HCT116 (cell line): Measurements from ENCODE around the gene CUEDC1. TPM values are rescaled to one million over a fixed set of nuclear protein-coding genes. Genes with fewer than 3 reads are reported as not detected.

ENCODE experiments used
- ATAC-seq: fragments of 200-7000 bp; cut with Tn5 transposase; 2 replicates; pipeline ENCODE4 v1.9.1; 2020; ENCODE audit warnings: mild to moderate bottlenecking, moderate library complexity
- BruUV-seq: library from RNA; stranded (reverse); fragments of 400-500 nt; replicated peaks from 2 replicates; lab custom pipeline; 2021; lab: Mats Ljungman, UMichigan
- CTCF ChIA-PET: fragments of 300-600 bp; sonication (Branson Sonifier 250); formaldehyde crosslinking; loops from one replicate; lab custom pipeline; 2021; ENCODE audit warnings: antibody characterized with exemption; lab: Charles Lee
- POLR2A ChIA-PET: fragments of 300-600, 350-600 bp; sonication (Branson Sonifier 250); formaldehyde crosslinking; loops from one replicate; lab custom pipeline; 2021; ENCODE audit warnings: antibody characterized with exemption; lab: Charles Lee
- RAD21 ChIA-PET, 2 experiments: fragments of 300-600 bp; sonication (Branson Sonifier 250); formaldehyde crosslinking; loops; one replicate each; lab custom pipeline; 2023; ENCODE audit warnings: low total read pairs in 2 of 2; ENCODE audit not compliant: uncharacterized antibody in 2 of 2, unreplicated experiment in 2 of 2, low non-redundant PET in 1 of 2; lab: Charles Lee
- DNase-seq: peaks from one replicate; pipeline ENCODE4 v3.0.0-alpha.2; 2010; ENCODE audit warnings: low read depth, low spot score
- H2AFZ ChIP-seq: fragments of 200-600 bp; shearing (Covaris generic), sonication (generic); 2 replicates; pipeline ENCODE4 v1.6.1; 2017; ENCODE audit warnings: low read depth, mixed run types, mixed read lengths, antibody characterized with exemption, low read length; ENCODE audit not compliant: poor library complexity, severe bottlenecking
- H3K27ac ChIP-seq: 2 replicates; pipeline ENCODE4 v1.5.1; 2012; ENCODE audit warnings: low read depth, low read length
- H3K27me3 ChIP-seq: fragments of 200-600 bp; sonication (generic); 2 replicates; pipeline ENCODE4 v1.6.1; 2016; ENCODE audit warnings: mixed run types, low read length, mixed read lengths; ENCODE audit not compliant: insufficient read depth
- H3K36me3 ChIP-seq, 2 experiments: fragments of 200-500 bp in 1 of 2; fragments of 200-600 bp in 1 of 2; sonication (Bioruptor generic) in 1 of 2; sonication (generic) in 1 of 2; 2 replicates each; pipeline versions ENCODE4 v1.5.1 to v1.6.1; 2014 to 2016; ENCODE audit warnings: low read length in 2 of 2, inconsistent platforms in 1 of 2, mixed read lengths in 1 of 2, mixed run types in 1 of 2; ENCODE audit not compliant: insufficient read depth in 2 of 2, control insufficient read depth in 1 of 2
- H3K4me1 ChIP-seq, 2 experiments: fragments of 200-600 bp in 1 of 2; sonication (generic) in 1 of 2; 2 replicates each; pipeline versions ENCODE4 v1.5.1 to v1.6.1; 2012 to 2017; ENCODE audit warnings: low read length in 2 of 2, inconsistent platforms in 1 of 2, mild to moderate bottlenecking in 1 of 2, mixed read lengths in 1 of 2, mixed run types in 1 of 2, moderate library complexity in 1 of 2; ENCODE audit not compliant: insufficient read depth in 2 of 2, control insufficient read depth in 1 of 2
- H3K4me2 ChIP-seq: fragments of 200-600 bp; sonication (generic); 2 replicates; pipeline ENCODE4 v1.6.1; 2017; ENCODE audit warnings: mixed run types, low read length, mixed read lengths
- H3K4me3 ChIP-seq, 2 experiments: fragments of 200-600 bp in 1 of 2; sonication (generic) in 1 of 2; replicated peaks in 1 of 2; 2 replicates each; pipeline ENCODE4 v1.5.1; 2011 to 2016; ENCODE audit warnings: low read length in 2 of 2, control low read depth in 1 of 2, low read depth in 1 of 2, mild to moderate bottlenecking in 1 of 2, mixed read lengths in 1 of 2, mixed run types in 1 of 2
- H3K79me2 ChIP-seq: fragments of 200-600 bp; sonication (generic); 2 replicates; pipeline ENCODE4 v1.6.1; 2017; ENCODE audit warnings: mild to moderate bottlenecking, mixed run types, low read length, moderate library complexity, mixed read lengths; ENCODE audit not compliant: insufficient read depth
- H3K9ac ChIP-seq: fragments of 200-600 bp; sonication (generic); 2 replicates; pipeline ENCODE4 v1.6.1; 2016; ENCODE audit warnings: low read length, mixed read lengths
- H3K9me2 ChIP-seq: fragments of 200-600 bp; sonication (generic), shearing (Covaris generic); 2 replicates; pipeline ENCODE4 v1.6.1; 2017; ENCODE audit warnings: mixed run types, mild to moderate bottlenecking, moderate library complexity; ENCODE audit not compliant: insufficient read depth
- H3K9me3 ChIP-seq, 2 experiments: fragments of 200-500 bp in 1 of 2; fragments of 200-600 bp in 1 of 2; sonication (Bioruptor generic) in 1 of 2; sonication (generic) in 1 of 2; 2 replicates each; pipeline ENCODE4 v1.6.1; 2014 to 2017; ENCODE audit warnings: low read length in 2 of 2, mixed read lengths in 2 of 2, inconsistent platforms in 1 of 2, low read depth in 1 of 2, mild to moderate bottlenecking in 1 of 2, mixed run types in 1 of 2, moderate library complexity in 1 of 2; ENCODE audit not compliant: control insufficient read depth in 1 of 2, insufficient read depth in 1 of 2
- H4K20me1 ChIP-seq: fragments of 200-600 bp; sonication (generic), shearing (Covaris generic); 2 replicates; pipeline ENCODE4 v1.6.1; 2017; ENCODE audit warnings: mixed run types, mild to moderate bottlenecking, moderate library complexity; ENCODE audit not compliant: insufficient read depth
- CEBPB ChIP-seq: IDR thresholded peaks from 2 replicates; pipeline ENCODE4 v1.6.1; 2012; ENCODE audit warnings: low read depth
- CTCF ChIP-seq, 3 experiments: fragments of 200-600 bp in 1 of 3; sonication (generic) in 1 of 3; IDR thresholded peaks in 2 of 3; conservative IDR thresholded peaks in 1 of 3; 2 replicates each; pipeline ENCODE4 v1.5.1; 2012 to 2017; ENCODE audit warnings: low read depth in 2 of 3, low read length in 2 of 3, antibody characterized with exemption in 1 of 3, borderline replicate concordance in 1 of 3, control low read depth in 1 of 3, mild to moderate bottlenecking in 1 of 3, mixed read lengths in 1 of 3, mixed run types in 1 of 3, moderate library complexity in 1 of 3; ENCODE audit not compliant: insufficient read depth in 1 of 3
- EGR1 ChIP-seq: IDR thresholded peaks from 2 replicates; pipeline ENCODE4 v1.6.1; 2012; ENCODE audit warnings: low read depth
- EZH2phosphoT487 ChIP-seq: fragments of 200-600 bp; IDR thresholded peaks from 2 replicates; pipeline ENCODE4 v1.6.1; 2018; ENCODE audit warnings: antibody characterized with exemption, borderline replicate concordance
- FOSL1 ChIP-seq: IDR thresholded peaks from 2 replicates; pipeline ENCODE4 v1.6.1; 2012; ENCODE audit warnings: low read depth
- JUND ChIP-seq: IDR thresholded peaks from 2 replicates; pipeline ENCODE4 v1.6.1; 2012
- POLR2A ChIP-seq: IDR thresholded peaks from 2 replicates; pipeline ENCODE4 v1.7.0; 2011; ENCODE audit warnings: borderline replicate concordance; ENCODE audit not compliant: insufficient read depth, insufficient read length; ENCODE audit errors: extremely low read depth
- POLR2AphosphoS5 ChIP-seq: IDR thresholded peaks from 2 replicates; pipeline ENCODE4 v1.6.1; 2011; ENCODE audit warnings: mild to moderate bottlenecking, low read depth, low read length, moderate library complexity
- SP1 ChIP-seq: IDR thresholded peaks from 2 replicates; pipeline ENCODE4 v1.6.1; 2012; ENCODE audit warnings: low read depth
- YY1 ChIP-seq: IDR thresholded peaks from 2 replicates; pipeline ENCODE4 v1.6.1; 2011; ENCODE audit warnings: low read length, low read depth, moderate library complexity, mild to moderate bottlenecking; ENCODE audit not compliant: insufficient replicate concordance; ENCODE audit errors: extremely low read depth
- ZFX ChIP-seq: fragments of 450-650 bp; IDR thresholded peaks from 2 replicates; pipeline ENCODE4 v1.6.1; 2017
- intact Hi-C: fragments of 100-400 bp; cut with micrococcal nuclease; formaldehyde crosslinking; loops from 2 replicates; pipeline ENCODE4 v1.10.0; 2022
- total RNA-seq: library from RNA; stranded (reverse); gene quantifications from one replicate; pipeline ENCODE4 v1.2.1, GENCODE V29; 2021; ENCODE audit not compliant: unreplicated experiment
- TF ChIP-seq, protein P1 (sequence below): IDR thresholded peaks from 2 replicates; pipeline ENCODE4 v1.6.1; 2011; ENCODE audit warnings: mild to moderate bottlenecking, low read length, moderate library complexity; ENCODE audit not compliant: insufficient replicate concordance; ENCODE audit errors: extremely low read depth

The CUEDC1 gene
- total RNA-seq, 1 experiment from 2014 or later: 60.2 TPM

DNA sequence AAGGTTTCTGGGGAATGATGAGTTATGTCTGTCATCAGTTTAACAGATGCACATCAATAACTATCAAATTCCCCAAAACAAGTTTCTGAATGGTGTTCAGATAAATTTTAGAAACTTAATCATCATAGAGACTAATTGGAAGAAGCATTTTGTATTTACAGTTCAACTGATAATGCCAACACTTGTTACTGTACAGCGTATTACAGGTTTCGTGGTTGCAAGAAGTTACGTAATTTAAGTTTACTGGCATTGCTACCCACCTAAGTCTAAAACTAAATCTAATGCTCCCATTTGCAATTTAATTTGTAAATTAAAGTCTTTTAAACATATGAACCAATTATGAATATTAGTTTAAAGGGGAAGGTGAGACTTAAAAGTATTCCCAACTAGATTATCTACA lies 48.8 kb upstream of the CUEDC1 start:
- ChIA-PET RAD21 (no interaction called here), POLR2A (no interaction called here), CTCF (no interaction called here)
- no peak for DNase-seq
- peaks cover 63% of the 10 kb centered on the region for H4K20me1 ChIP-seq
- H3K79me2 ChIP-seq: peaks cover 68% of the 10 kb centered on the region
- H3K4me3 ChIP-seq: no peak overlapping the region
- H3K4me2 ChIP-seq: peak overlapping the region; percentile 82; the same call in 1 of the 2 replicates
- intact Hi-C loops: no loop called here
- no peaks in the 10 kb centered on the region for H3K27me3 ChIP-seq
- no peak overlapping the region for H3K27ac ChIP-seq
- peaks cover 24 to 44% of the 10 kb centered on the region in 2 experiments for H3K4me1 ChIP-seq
- H3K9me2 ChIP-seq: no peaks in the 10 kb centered on the region
- no peak for ATAC-seq
- H3K9ac ChIP-seq: no peak overlapping the region
- H2AFZ ChIP-seq: no peak overlapping the region
- TF ChIP-seq POLR2AphosphoS5: 0 out of 2 replicates have a peak, but pooled peaks have one; percentile 2
- no peak for TF ChIP-seq JUND
- no TSS peak for BruUV-seq
- peaks cover 49 to 68% of the 10 kb centered on the region in 2 experiments for H3K36me3 ChIP-seq
- H3K9me3 ChIP-seq: no peaks in the 10 kb centered on the region

- H2AFZ ChIP-seq: no peak overlapping the region
- ATAC-seq: no peak
- H3K4me3 ChIP-seq: no peak overlapping the region
- no peak overlapping the region for H3K4me2 ChIP-seq
- H3K9ac ChIP-seq: no peak overlapping the region
- H3K79me2 ChIP-seq: peaks cover 78% of the 10 kb centered on the region
- DNase-seq: no peak
- ChIA-PET CTCF (interaction anchor here (15.4 kb wide), 1 partner anchor 145 kb away, joined by 288 read pairs; no protein-coding TSS in a partner anchor), POLR2A (interaction anchor here (0.9 to 4.3 kb wide), 2 partner anchors 13 to 54 kb away, joined by 3 to 30 read pairs; partner anchors contain the start of gene VEZF1), RAD21 (no interaction called here)
- TF ChIP-seq JUND: no peak
- no peak for TF ChIP-seq POLR2AphosphoS5
- no peak for TF ChIP-seq EGR1
- TF ChIP-seq, protein P1, sequence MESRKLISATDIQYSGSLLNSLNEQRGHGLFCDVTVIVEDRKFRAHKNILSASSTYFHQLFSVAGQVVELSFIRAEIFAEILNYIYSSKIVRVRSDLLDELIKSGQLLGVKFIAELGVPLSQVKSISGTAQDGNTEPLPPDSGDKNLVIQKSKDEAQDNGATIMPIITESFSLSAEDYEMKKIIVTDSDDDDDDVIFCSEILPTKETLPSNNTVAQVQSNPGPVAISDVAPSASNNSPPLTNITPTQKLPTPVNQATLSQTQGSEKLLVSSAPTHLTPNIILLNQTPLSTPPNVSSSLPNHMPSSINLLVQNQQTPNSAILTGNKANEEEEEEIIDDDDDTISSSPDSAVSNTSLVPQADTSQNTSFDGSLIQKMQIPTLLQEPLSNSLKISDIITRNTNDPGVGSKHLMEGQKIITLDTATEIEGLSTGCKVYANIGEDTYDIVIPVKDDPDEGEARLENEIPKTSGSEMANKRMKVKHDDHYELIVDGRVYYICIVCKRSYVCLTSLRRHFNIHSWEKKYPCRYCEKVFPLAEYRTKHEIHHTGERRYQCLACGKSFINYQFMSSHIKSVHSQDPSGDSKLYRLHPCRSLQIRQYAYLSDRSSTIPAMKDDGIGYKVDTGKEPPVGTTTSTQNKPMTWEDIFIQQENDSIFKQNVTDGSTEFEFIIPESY: no peak
- no peak for TF ChIP-seq YY1
- TF ChIP-seq POLR2A: no peak
- no peak for TF ChIP-seq CEBPB
- no peak for TF ChIP-seq SP1
- TF ChIP-seq FOSL1: no peak
- no peak for TF ChIP-seq EZH2phosphoT487
- TF ChIP-seq CTCF (IDR thresholded peaks at IDR 0.05 in 2 of 3, conservative IDR thresholded peaks at IDR 0.05 in 1 of 3; ENCODE audit: borderline replicate concordance in 1 of 3, insufficient read depth in 1 of 3, low read depth in 2 of 3, low read length in 2 of 3): no peak
- no peak for TF ChIP-seq ZFX
- H3K36me3 ChIP-seq: peaks cover 55 to 79% of the 10 kb centered on the region in 2 experiments
- H3K4me1 ChIP-seq: peaks cover 18 to 48% of the 10 kb centered on the region in 2 experiments
- H3K9me3 ChIP-seq: no peaks in the 10 kb centered on the region
- no peaks in the 10 kb centered on the region for H3K9me2 ChIP-seq
- no peaks in the 10 kb centered on the region for H3K27me3 ChIP-seq
- intact Hi-C loops: no loop called here
- 0 out of 2 replicates have a peak overlapping the region, but pooled peaks have one; percentile 5 for H3K27ac ChIP-seq
- H4K20me1 ChIP-seq: peaks cover 69% of the 10 kb centered on the region
- BruUV-seq: no TSS peak
Measured at GRCh38 chr17:58002973-58003372, 47.8 kb upstream of the CUEDC1 start.
